Suprapubic skin (tissue), 3 donors: ENCODE measurements around the gene GNAO1.

Source experiments
- POLR2A ChIP-seq, 2 donors: fragments of 450-650 bp; IDR thresholded peaks; one replicate each; pipeline ENCODE4 v1.6.1; 2017; ENCODE audit warnings: antibody characterized with exemption in 2 of 2, mild to moderate bottlenecking in 2 of 2, moderate library complexity in 2 of 2
- TF ChIP-seq, protein P1 (sequence below), 2 donors: fragments of 200-600 bp in 1 of 2; fragments of 450-650 bp in 1 of 2; sonication (generic) in 1 of 2; IDR thresholded peaks; one replicate each; pipeline ENCODE4 v1.5.1; 2016 to 2019; ENCODE audit warnings: antibody characterized with exemption in 2 of 2, mild to moderate bottlenecking in 1 of 2, moderate library complexity in 1 of 2

- TF ChIP-seq, protein P1, sequence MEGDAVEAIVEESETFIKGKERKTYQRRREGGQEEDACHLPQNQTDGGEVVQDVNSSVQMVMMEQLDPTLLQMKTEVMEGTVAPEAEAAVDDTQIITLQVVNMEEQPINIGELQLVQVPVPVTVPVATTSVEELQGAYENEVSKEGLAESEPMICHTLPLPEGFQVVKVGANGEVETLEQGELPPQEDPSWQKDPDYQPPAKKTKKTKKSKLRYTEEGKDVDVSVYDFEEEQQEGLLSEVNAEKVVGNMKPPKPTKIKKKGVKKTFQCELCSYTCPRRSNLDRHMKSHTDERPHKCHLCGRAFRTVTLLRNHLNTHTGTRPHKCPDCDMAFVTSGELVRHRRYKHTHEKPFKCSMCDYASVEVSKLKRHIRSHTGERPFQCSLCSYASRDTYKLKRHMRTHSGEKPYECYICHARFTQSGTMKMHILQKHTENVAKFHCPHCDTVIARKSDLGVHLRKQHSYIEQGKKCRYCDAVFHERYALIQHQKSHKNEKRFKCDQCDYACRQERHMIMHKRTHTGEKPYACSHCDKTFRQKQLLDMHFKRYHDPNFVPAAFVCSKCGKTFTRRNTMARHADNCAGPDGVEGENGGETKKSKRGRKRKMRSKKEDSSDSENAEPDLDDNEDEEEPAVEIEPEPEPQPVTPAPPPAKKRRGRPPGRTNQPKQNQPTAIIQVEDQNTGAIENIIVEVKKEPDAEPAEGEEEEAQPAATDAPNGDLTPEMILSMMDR (IDR thresholded peaks at IDR 0.05) = no peak
- TF ChIP-seq POLR2A (IDR thresholded peaks at IDR 0.05) = no peak
Measured at GRCh38 chr16:56297684-56298083, 106.4 kb downstream of the GNAO1 start.
